Sciatic nerve (tissue), 2 donors: ENCODE measurements around the gene SLC44A5. TPM values are rescaled to one million over a fixed set of nuclear protein-coding genes. Genes with fewer than 3 reads are reported as not detected.
"Not testable (repeated sequence)": the region's sequence is repeated elsewhere in the genome, so short reads cannot be mapped to it uniquely, and the experiment has no call there.

Source experiments
- ATAC-seq: fragments of 200-7000 bp; cut with Tn5 transposase; one replicate; pipeline ENCODE4 v1.9.1; 2020; ENCODE audit warnings: mild to moderate bottlenecking, moderate library complexity
- DNase-seq: peaks from one replicate; pipeline ENCODE4 v3.0.0-alpha.2; 2020; ENCODE audit warnings: low spot score
- intact Hi-C: fragments of 100-400 bp; cut with DNase I; formaldehyde crosslinking; loops from one replicate; pipeline ENCODE4 v1.14.2; 2022
- total RNA-seq: library from RNA; stranded (reverse); fragmentation: NEBNext Ultra II Directional; extraction: Animal tissue kit (Norgen Biotek cat#: 25700); gene quantifications from one replicate; pipeline ENCODE4 v1.2.1, GENCODE V29; 2021
- donor health status: DM: no; HTN: no; CAD: no.
- donor health status: DM: no; HTN: no; CAD: no.

SLC44A5 gene
- total RNA-seq, 1 donor from 2014 or later: 0.31 TPM

DNA sequence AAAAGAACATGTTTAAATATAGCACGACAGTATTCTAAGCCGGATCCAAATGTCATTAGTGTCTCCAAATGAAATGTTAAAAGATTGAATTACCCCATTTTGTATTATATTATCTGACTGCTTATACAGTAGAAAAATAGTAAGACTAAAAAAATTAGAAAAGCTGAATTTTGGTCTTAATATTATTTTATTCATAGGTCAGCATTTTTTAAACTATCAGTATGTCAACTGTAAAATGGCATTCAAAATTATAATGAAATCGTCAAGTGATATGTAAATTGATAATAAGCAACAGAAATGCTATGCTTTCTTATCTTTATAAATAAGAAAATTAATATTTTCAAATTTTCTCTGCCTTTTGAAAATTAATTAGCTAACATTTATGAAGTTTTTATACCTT lies 16.6 kb downstream of the SLC44A5 start:
- no peak for ATAC-seq
- no peak for DNase-seq
- intact Hi-C loops: no loop called here

DNA sequence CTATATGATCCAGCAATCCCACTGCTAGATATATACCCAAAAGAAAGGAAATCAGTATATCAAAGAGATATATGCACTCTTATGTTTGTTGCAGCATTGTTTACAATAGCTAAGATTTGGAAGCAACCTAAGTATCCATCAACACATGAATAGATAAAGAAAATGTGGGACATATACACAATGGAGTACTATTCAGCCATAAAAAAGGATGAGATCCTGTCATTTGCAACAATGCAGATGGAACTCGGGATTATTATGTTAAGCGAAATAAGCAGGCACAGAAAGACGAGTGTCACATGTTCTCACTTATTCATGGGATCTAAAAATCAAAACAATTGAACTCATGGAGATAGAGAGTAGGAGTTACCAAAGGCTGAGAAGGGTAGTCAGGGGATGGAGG lies 17.5 kb downstream of the SLC44A5 start:
- intact Hi-C loops, ATAC-seq, DNase-seq: not testable (repeated sequence)

DNA sequence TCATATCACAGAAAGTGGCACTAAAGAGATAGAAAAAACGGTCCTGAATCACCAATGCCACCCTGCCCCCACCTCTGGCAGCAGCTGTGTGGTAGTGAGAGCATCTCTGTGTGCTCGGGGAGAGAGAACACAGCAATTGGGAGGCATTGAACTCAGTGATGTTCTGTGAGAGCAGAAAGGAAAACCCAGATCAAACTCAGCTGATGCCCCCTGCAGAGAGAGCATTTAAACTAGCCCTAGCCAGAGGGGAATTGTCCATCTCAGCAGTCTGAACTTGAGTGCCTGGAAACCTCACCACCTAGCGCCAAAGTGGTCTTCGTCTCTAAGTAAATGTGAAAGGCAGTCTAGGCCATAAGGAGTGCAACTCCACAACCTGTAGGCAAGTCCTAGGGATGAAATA lies 21.3 kb downstream of the SLC44A5 start:
- no peak for ATAC-seq
- no peak for DNase-seq
- intact Hi-C loops: no loop called here

DNA sequence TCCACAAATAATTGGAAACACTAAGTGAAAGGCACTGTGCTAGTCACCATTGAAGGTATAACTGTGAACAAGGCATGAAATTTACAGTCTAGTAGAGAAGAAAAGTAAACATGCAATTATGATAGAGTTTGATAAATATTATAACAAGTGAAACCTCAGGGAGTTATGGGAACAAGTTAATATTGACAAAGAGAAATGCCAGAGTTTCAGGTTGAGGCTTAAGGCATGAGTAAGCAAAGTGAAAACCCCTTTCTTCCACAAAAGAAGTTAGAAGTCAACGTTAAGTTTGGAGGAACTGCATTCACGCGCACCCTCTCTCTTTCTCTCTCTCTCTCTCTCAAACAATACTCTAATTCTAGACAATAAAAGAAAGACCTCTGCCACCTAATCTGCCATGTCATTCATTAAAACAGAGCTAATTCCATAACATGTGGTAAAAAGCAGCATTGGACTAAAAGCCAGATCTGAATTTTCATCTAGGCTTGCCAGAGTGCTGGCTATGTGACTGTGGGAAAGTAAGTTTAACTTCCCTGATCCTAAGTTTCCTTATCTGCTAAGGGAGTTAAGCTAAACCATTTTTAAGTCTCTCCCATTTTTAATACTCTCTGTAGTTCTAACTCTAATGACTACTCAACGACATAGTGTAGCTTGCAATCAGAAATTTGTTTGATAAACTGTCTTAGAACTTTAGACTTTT lies 22.0 kb downstream of the SLC44A5 start:
- intact Hi-C loops: no loop called here
- DNase-seq: no peak

DNA sequence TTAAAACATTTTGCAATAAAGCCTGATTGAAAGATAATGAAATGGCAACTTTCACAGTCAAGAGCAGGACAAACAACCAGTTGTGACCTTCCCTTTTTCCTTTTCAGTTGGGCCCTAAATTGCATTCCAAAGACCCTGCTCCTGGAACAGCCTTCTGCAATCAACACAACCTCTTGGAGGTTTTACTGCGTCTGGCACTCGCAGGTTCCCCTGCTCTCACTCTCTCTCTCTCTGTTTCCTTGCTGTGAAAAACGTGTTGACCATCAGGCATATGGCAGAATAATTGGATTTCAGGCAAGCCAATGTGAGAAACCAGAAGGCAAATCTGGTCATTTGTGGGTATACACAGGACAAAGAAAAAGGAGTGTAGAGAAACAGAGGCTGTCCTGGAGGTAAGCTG lies 23.2 kb downstream of the SLC44A5 start:
- intact Hi-C loops: no loop called here
- ATAC-seq: no peak
- DNase-seq: no peak

More for the DNA sequence above, 22.0 kb downstream of the SLC44A5 start:
- ATAC-seq: no peak

DNA sequence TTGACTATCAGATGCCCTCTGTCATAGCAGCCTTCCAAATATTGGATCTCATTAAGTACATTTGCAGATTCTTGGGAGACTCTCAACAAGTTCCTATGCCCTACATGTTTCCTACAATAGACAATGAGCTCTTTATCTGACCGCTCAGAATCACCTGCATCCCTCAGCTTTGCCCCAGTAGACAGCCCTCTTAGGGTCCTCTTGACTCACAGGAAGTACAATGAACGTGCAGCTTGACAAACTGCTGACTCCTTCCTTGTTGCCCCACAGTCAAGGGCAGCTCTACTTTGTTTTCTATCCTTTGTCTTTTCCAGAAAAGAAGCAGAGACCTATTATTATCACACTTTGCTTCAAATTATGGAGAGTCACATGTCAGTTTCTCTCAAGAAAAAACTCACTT lies 27.6 kb downstream of the SLC44A5 start:
- intact Hi-C loops: no loop called here
- ATAC-seq (no peak), DNase-seq (no peak)

DNA sequence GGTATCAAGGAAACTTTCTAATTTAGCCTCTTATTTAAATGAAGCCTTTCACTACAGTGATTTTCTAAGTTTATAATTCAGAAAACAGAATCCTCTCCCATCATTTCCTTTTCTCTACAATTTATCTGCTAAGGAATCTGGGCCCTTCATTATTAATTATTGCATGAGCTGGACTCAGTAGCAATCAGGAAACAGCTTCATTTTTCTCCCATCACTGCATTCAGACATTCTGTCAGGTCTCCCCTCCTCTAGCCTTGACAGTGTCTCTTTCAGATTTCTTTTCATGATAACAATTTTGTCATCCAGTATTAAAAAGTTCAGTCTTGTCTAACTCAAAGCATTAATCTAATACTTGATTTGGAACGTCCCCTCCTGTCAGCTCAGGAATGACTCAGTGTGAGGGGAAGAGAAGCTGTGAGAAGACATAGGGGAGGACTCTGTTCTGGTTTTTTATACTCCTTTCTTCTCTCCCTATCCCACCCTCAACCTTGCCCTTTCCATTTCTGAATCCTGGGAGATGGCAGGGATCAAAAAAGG lies 28.1 kb downstream of the SLC44A5 start:
- intact Hi-C loops: no loop called here
- ATAC-seq (no peak), DNase-seq (no peak)

DNA sequence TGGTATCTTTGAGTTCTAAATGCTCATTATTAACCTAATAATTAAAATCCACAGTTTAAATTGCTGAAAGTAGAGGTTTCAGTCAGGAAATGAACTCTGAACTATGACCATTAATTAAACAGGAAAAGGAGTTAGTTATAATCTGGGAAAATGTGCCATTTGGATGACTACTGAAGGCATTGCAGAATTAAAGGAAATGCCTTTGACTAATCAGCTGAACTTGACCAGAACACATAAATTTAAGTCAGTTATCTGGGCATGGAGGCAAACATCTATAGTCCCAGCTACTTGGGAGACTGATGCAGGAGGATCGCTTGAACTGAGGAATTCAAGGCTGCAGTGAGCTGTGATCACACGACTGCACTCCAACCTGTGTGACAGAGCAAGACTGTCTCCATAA lies 31.9 kb downstream of the SLC44A5 start:
- DNase-seq (no peak), ATAC-seq (no peak)
- intact Hi-C loops: no loop called here

DNA sequence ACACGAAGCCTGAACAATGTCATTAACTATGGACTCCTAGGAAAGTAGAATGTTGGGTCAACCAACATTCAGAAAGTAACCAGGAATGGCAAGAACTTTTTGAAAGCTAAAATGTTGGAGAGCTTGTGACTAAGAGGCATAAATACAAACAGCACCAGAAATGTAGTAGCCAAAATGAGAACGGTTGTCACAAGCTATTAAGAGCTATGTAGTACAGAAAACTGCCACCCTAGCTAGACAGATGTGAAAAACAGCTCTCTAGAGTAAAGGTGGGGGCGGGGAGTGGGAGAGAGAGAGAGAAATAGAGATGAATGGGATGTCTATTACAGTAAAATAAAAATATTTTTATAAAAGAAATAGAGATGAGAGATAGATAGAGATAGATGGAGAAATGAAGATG lies 35.1 kb downstream of the SLC44A5 start:
- DNase-seq (no peak), ATAC-seq (no peak)
- intact Hi-C loops: no loop called here

DNA sequence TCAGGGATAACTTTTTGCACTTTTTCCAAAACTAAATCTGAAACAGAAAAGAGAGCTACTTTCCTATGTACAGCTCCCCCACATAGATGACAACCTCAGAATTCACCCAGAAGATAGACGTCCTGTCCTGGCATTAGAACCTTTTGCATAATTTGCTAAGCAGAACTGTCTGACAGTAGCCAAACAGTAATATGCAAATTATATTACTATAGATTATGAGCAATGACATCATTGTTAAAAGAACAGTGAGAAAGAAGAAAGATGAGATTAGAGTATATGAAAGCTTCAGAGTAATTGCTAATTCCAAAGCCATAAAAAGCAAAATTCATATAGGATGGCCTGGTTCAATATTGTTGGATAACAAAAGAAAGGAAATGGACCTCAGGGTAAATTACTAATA lies 43.7 kb downstream of the SLC44A5 start:
- DNase-seq (no peak), ATAC-seq (no peak)
- intact Hi-C loops: no loop called here

DNA sequence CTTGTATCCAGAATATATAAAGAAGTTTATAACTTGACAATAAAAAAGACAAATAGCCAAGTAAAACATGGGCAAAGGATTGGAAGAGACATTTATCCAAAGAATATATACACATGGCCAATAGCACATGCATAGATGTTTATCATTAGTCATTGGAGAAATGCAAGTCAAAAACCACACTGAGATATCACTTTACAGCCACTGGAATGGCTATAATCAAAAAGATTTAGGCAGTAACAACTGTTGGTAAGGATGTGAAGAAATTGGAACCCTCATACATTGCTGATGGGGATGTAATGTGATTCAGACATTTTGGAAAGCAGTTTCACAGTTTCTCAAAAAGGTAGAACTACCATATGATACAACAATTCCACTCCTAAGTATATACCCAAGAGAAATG lies 51.1 kb downstream of the SLC44A5 start:
- no peak for DNase-seq
- intact Hi-C loops: no loop called here
- no peak for ATAC-seq

DNA sequence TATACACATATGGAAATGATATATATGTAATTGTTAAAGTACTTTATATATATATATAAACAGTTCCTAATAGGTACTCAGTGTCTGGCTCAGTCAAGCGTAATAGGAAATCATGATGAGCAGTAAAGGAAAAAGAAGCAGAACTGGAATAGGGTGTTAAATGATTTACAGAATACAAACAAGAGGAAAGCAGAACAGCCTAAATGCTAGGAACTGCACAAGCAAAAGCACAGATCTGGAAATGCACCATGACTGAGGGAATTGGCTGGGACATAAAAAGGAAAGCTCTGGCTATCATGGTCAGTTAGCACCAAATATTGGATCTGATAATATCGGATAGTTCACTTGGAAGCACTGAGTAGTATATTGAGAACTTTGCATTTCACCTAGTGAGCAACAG lies 51.8 kb downstream of the SLC44A5 start:
- no peak for ATAC-seq
- intact Hi-C loops: no loop called here

DNA sequence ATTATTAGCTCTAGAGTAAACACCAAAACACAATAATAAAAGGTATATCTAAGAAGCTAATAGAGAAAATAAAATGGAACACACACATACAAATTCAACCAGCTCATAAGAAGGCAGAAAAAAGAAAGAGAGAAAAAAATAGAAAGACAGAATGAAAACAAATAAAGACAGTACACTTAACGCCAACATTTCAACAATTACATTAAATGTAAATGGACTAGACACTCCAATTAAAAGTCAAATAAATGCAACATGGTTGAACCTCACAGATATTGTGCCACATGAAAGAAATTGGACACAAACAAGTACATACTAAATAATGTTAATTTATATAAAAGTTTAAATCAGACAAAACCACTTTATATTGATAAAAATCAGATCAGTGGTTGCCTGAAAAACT lies 56.0 kb downstream of the SLC44A5 start:
- no peak for ATAC-seq
- intact Hi-C loops: no loop called here
- DNase-seq: no peak

More for the DNA sequence above, 51.8 kb downstream of the SLC44A5 start:
- no peak for DNase-seq

DNA sequence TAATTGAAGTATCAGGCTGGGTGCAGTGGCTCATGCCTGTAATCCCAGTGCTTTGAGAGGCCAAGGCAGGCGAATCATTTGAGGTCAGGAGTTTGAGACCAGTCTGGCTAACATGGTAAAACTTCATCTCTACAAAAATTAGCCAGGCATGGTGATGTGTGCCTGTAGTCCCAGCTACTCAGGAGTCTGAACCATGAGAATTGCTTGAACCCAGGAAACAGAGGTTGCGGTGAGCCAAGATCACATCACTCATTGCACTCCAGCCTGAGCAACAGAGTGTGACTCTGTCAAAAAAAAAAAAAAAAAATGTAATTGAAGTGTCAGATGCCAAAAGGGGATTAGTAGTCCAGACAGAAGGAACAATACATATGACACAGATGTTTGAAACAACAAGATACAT lies 56.7 kb downstream of the SLC44A5 start:
- intact Hi-C loops: no loop called here
- DNase-seq (no peak), ATAC-seq (no peak)

DNA sequence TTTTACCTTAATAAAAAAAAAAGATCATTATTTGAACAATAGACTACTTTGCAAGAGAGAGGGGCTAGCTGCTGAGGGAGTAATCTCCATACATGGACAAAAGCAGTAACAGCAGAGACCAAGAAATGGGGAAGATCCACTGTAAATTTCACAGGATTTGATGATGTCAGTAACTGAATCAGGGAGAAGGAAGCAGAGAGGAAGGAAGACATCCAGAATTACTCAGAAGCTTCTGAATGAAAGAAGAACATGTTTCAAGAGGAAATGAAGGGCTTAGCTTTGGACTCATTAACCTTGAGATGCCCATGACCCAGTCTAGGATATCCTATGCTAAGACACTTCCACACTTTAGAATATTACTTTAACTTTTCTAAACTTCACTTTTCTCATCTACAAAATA lies 60.4 kb downstream of the SLC44A5 start:
- no peak for DNase-seq
- no peak for ATAC-seq
- intact Hi-C loops: no loop called here

DNA sequence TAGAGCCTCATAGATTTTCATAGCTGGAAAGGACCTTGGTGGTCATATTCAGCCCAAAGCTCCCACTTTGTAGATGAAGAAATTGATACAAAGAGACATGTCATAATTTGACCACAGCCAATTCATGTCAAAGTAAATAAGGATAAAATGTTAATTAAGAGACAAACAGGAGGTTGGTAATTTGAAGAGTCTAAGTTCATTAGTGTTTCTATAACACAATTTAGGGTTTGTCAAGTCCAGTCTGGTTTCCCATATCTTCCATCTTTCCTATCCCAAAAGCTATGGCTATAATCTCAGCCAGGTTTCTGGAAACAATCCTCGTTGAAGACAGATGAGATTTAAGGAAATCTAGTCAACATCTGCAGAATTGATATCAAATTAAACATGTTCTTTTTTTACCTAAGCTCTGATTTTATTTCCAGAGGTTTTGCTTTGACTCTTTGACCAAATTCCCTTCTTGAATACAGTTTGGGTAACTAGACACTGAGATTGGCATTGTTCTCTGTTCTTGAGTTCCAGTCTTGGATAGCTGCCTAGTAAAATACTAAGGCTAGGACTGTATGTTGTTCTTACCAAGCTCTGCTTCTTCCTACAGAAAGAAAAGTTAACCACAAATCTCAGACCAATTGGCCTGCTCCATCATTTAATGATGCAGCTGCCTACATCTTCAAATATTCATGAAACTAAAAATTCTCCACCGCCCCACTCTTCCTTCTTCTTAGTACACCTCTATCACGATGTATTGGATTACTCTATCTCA lies 62.0 kb downstream of the SLC44A5 start:
- DNase-seq: no peak
- intact Hi-C loops: no loop called here
- ATAC-seq: no peak

DNA sequence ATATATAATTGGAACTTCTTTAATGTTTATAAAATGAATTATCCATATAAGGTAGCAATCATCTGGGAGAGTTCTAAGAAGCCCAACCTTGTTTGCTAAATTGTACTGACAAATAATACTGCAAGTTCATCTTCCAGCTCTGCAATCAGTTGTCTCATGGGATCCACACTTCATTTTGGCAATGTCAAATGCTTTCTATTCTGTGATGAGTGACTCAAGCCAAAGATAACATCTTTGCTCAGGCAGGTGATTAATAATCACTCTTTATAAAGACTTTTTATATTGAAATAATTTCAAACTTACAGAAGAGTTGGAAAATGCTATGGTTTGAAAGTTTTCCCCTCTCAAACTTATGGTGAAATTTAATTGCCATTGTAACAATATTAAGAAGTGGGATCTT lies 67.2 kb downstream of the SLC44A5 start:
- DNase-seq (no peak), ATAC-seq (no peak)

DNA sequence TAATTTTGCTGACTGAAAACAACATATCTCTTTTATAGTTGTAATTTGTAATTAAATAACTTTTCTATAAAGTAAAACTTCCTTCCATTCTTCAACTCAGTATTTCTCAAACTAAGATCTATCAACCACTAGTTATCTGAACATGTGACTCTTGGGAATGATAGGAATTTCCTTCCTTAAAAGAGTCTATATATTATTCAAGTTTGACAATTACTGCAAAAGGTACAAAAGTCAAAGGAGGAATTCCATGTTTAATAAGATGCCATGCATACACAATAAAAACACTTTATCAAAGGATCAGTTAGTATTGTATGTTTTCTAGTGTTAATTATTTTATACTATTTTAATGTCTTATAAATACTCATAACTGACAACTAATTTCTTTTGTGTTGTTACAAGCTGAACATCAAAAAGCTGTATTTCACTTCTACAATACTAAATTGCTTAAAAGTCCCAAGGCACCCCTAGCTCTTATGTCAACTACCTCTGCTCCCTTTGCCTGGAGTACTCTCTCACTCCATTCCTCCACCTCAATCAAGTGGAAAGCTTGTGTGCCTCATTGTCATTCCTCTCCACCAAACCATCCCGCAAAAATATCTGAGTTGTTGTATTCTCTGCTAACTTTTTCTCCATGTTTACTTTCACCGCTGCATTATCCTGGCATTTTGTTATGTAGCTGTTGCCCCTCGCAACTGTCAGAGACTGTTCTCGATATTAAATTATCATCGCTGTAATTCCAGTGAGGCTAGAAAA lies 67.9 kb downstream of the SLC44A5 start:
- ATAC-seq (no peak), DNase-seq (no peak)
- intact Hi-C loops: no loop called here

More for the DNA sequence above, 67.2 kb downstream of the SLC44A5 start:
- intact Hi-C loops: no loop called here

DNA sequence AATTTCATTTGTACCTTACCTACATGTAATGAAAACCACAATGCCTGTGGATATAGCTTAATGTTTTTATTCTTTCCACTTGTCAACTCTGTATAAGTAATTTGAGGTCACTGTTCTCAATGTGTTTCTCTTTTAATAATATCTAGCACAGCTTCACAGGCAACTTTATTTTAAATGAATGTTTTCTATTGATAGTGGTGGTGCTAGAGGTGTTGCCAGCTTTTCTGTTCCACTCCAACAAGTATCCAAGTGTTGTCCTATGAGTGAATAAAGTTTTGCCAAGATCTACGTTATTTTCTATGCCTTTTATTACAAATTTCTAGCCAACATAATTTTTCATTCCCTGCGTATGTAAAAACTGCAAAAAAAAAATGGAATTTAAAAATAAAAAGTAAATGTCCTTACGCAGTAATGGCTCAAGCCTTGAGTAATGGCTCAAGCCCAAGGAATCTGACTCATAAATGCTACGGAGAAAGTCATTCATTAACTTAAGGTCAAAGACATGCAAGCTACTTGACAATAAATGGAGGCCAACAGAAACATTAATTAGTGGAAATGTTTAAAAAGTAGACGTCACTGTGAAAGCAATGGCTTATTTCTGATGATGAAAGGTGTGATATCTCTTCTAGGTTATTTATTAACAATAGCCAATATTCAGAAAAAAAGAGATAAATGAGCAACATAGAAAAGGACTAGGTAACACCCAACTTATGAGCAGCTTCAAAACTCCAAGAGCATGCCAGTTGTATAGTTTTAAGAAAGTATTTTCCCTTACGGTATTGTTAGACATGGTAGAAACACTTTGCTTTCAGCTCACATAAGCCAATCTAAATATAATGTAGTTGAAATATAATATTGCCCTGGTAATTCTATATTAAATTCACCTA lies 71.4 kb downstream of the SLC44A5 start:
- DNase-seq (no peak), ATAC-seq (no peak)
- intact Hi-C loops: no loop called here
